ENCODE results near the gene TDRD3. TPM values are rescaled to one million over a fixed set of nuclear protein-coding genes. Genes with fewer than 3 reads are reported as not detected.

TDRD3 gene
- total and polyA plus RNA-seq, 2 donors, result 18.5 to 26.3 TPM

DNA sequence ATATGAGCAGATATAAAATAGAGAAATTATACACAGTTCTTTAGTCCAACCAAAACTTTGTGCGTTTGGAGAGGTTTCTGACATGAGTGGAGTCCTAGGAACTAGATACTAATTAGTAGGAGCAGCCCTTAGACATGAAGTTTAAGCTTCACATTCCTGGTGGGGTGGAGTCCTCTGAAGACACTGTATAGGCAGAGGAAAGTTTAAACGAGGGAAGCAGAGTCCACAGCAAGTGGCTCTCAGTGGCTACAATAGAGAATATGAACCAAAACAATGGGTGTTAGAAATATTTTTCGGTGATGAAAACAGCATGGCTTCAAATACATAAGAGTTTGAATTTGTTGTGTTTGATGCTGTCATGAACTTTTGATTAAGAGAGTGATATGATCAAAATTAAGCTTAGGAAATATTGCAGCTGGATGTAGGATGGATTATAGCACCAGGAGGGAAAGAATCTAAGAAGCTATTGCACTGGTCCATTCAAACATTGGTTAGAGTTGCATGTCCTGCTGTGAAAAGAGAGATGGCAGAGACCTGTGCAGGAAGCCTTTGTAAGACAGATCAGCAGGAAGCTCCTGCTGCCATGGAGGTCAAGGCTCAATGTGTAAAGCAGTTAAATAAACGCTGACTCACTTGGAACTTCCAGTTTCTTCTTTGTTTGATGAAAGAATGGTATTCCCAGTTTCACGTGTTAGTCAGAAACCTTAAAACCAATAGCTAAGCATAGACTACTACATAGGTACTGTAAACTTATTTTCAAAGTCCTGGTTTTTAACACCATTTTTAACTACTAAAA is 175.2 kb downstream of the TDRD3 start:
- 85% methylated on average over 5 of the region's 5 CpGs for WGBS
- peaks cover 0 to 4% of the 10 kb centered on the region in 2 donors for H3K9me3 ChIP-seq (ENCODE audit: control insufficient read depth in 2 of 2, insufficient read depth in 1 of 2, low read length in 1 of 2)
- no peak for DNase-seq (ENCODE audit: low read depth in 6 of 9, low spot score in 9 of 9)
- no peaks in the 10 kb centered on the region for H3K36me3 ChIP-seq (ENCODE audit: control insufficient read depth in 2 of 2, insufficient read depth in 2 of 2, low read length in 1 of 2)
- no peak overlapping the region for H3K4me3 ChIP-seq (ENCODE audit: low read length in 2 of 2)
- H3K4me1 ChIP-seq (ENCODE audit: control insufficient read depth in 2 of 2, insufficient read depth in 2 of 2, low read length in 2 of 2), result no peaks in the 10 kb centered on the region
- H3K27ac ChIP-seq (ENCODE audit: low read depth in 1 of 2, low read length in 1 of 2), result no peak overlapping the region
- H3K27me3 ChIP-seq (ENCODE audit: control insufficient read depth in 2 of 2, insufficient read depth in 1 of 2, low read length in 1 of 2), result no peaks in the 10 kb centered on the region

DNA sequence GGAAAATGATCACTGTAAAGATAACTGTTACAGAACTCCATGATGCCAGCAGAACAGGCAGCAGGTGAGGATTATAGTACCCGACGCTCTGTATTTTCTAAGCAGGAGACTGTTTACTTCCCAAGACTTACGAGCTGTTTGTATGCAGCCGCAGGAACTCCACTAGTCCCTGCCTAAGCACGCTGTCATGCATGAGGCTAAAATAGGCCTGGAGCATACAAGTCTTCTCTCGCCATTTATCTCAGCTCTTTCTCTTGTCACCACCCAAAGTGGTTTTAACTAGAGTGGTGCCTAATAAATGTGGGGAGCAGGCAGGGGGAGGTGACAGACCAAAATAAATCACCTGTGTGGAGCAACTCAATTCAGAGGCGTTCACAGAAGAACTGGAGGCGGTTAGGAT is 175.8 kb downstream of the TDRD3 start:
- DNase-seq (ENCODE audit: low read depth in 6 of 9, low spot score in 9 of 9), result no peak
- Histone ChIP-seq H3K36me3 (ENCODE audit: control insufficient read depth in 2 of 2, insufficient read depth in 2 of 2, low read length in 1 of 2) (no peaks in the 10 kb centered on the region), H3K4me3 (ENCODE audit: low read length in 2 of 2) (no peak overlapping the region), H3K27ac (ENCODE audit: low read depth in 1 of 2, low read length in 1 of 2) (no peak overlapping the region), H3K27me3 (ENCODE audit: control insufficient read depth in 2 of 2, insufficient read depth in 1 of 2, low read length in 1 of 2) (no peaks in the 10 kb centered on the region), H3K9me3 (ENCODE audit: control insufficient read depth in 2 of 2, insufficient read depth in 1 of 2, low read length in 1 of 2) (peaks cover 0 to 4% of the 10 kb centered on the region in 2 donors), H3K4me1 (ENCODE audit: control insufficient read depth in 2 of 2, insufficient read depth in 2 of 2, low read length in 2 of 2) (no peaks in the 10 kb centered on the region)
- 98% methylated on average over 8 of the region's 8 CpGs for WGBS

DNA sequence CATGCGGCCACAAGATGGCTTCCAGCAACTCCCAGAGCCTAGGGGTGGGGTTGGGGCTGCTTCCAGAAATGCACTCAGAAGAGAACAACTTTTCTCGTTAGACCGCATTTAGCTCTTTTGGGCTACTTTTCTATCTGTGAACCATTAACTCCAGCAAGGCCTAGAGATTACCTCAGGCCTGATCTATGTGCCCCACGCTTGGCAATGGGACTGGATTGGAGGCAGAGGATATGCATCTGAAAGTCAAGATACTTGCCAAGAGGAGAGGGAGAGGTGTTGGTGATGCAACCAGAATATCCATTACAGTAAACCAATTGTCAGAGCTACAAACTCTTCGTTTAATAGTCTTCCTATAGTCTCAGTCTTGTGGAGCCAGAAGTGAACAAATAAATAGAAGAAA is 177.7 kb downstream of the TDRD3 start:
- Histone ChIP-seq H3K4me1 (ENCODE audit: control insufficient read depth in 2 of 2, insufficient read depth in 2 of 2, low read length in 2 of 2) (no peaks in the 10 kb centered on the region), H3K36me3 (ENCODE audit: control insufficient read depth in 2 of 2, insufficient read depth in 2 of 2, low read length in 1 of 2) (no peaks in the 10 kb centered on the region), H3K27ac (ENCODE audit: low read depth in 1 of 2, low read length in 1 of 2) (no peak overlapping the region), H3K9me3 (ENCODE audit: control insufficient read depth in 2 of 2, insufficient read depth in 1 of 2, low read length in 1 of 2) (peaks cover 0 to 4% of the 10 kb centered on the region in 2 donors), H3K4me3 (ENCODE audit: low read length in 2 of 2) (no peak overlapping the region), H3K27me3 (ENCODE audit: control insufficient read depth in 2 of 2, insufficient read depth in 1 of 2, low read length in 1 of 2) (no peaks in the 10 kb centered on the region)
- 96% methylated on average over 5 of the region's 5 CpGs for WGBS
- no peak for DNase-seq (ENCODE audit: low read depth in 6 of 9, low spot score in 9 of 9)

DNA sequence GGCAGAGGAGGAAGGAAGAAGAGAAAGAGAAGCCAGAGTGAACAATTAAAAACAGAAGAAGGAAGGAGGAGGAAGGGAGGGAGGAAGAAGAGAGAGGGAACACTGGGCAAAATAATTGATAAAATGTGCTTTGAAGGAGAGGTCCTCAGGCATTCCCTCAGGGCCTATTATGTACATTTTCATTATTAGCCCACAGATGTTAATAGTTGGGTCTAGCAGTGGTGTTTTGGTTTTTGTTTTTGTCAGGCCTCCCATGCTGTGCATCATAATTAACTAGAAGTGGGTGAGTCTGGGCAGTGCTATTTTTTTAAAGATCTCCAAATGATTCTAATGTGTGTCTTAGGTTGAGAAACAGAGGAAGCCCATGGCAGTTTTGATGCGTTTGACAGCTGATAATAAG is 178.1 kb downstream of the TDRD3 start:
- no peak for DNase-seq (ENCODE audit: low read depth in 6 of 9, low spot score in 9 of 9)
- 96% methylated on average over 1 of the region's 1 CpG for WGBS
- Histone ChIP-seq H3K27ac (ENCODE audit: low read depth in 1 of 2, low read length in 1 of 2) (no peak overlapping the region), H3K36me3 (ENCODE audit: control insufficient read depth in 2 of 2, insufficient read depth in 2 of 2, low read length in 1 of 2) (no peaks in the 10 kb centered on the region), H3K27me3 (ENCODE audit: control insufficient read depth in 2 of 2, insufficient read depth in 1 of 2, low read length in 1 of 2) (no peaks in the 10 kb centered on the region), H3K4me1 (ENCODE audit: control insufficient read depth in 2 of 2, insufficient read depth in 2 of 2, low read length in 2 of 2) (no peaks in the 10 kb centered on the region), H3K9me3 (ENCODE audit: control insufficient read depth in 2 of 2, insufficient read depth in 1 of 2, low read length in 1 of 2) (peaks cover 0 to 4% of the 10 kb centered on the region in 2 donors), H3K4me3 (ENCODE audit: low read length in 2 of 2) (no peak overlapping the region)

DNA sequence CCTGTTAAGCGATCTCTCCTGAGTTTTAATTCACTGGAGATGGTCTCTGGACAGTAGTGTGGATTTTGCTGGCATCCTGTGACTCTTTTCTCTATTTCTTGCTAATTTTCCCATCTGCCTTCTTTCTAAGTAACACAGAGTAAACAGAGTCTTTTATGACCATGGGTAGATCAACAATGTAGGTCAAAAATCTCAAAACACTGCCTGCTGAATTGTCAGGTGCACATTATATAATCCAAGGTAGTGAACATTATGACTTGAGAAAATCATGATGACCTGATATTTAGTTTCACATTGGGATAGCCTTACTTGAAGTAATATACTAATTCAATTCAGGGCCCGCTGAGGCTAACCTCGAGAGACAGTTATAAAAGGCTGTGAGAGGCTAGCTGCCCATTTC is 180.7 kb downstream of the TDRD3 start:
- Histone ChIP-seq H3K36me3 (ENCODE audit: control insufficient read depth in 2 of 2, insufficient read depth in 2 of 2, low read length in 1 of 2) (no peaks in the 10 kb centered on the region), H3K4me1 (ENCODE audit: control insufficient read depth in 2 of 2, insufficient read depth in 2 of 2, low read length in 2 of 2) (no peaks in the 10 kb centered on the region), H3K9me3 (ENCODE audit: control insufficient read depth in 2 of 2, insufficient read depth in 1 of 2, low read length in 1 of 2) (peaks cover 0 to 4% of the 10 kb centered on the region in 2 donors), H3K27me3 (ENCODE audit: control insufficient read depth in 2 of 2, insufficient read depth in 1 of 2, low read length in 1 of 2) (no peaks in the 10 kb centered on the region), H3K27ac (ENCODE audit: low read depth in 1 of 2, low read length in 1 of 2) (no peak overlapping the region), H3K4me3 (ENCODE audit: low read length in 2 of 2) (no peak overlapping the region)
- DNase-seq (ENCODE audit: low read depth in 6 of 9, low spot score in 9 of 9), result no peak
- 92% methylated on average over 3 of the region's 3 CpGs for WGBS

DNA sequence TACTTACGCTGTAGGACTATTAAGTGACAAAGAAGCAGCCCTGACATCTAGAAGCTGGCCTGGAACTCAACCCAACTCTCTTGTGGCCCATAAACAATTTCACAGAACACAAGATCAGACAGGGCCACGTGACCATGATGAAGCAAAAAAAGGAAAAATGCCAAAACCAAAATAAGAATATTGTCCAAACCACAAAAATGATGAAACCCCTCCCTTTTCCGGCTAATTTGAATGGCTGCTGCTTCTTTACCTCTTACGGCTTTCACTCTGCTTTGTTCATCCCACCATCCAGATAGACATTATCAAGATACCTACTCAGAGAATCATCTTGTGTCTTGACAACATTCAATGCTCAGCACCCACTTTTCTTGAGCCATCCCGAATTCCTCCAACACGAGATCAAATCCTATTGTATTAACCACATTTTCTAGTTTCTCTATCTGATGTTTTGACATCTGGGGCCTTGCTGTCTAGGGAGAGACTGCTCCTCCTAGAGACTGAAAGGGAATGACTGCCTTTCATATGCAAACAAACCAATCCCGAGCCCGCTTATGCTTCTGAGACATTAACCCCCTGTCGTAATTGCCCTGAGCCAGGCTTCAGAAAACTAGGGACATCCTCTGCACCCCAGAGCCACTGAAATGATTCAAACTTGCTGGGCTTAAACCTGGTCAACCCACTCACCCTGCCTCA is 186.3 kb downstream of the TDRD3 start:
- 85% methylated on average over 9 of the region's 9 CpGs for WGBS
- no peak for DNase-seq (ENCODE audit: low read depth in 6 of 9, low spot score in 9 of 9)
- H3K9me3 ChIP-seq (ENCODE audit: control insufficient read depth in 2 of 2, insufficient read depth in 1 of 2, low read length in 1 of 2), result peaks cover 0 to 8% of the 10 kb centered on the region in 2 donors
- H3K36me3 ChIP-seq (ENCODE audit: control insufficient read depth in 2 of 2, insufficient read depth in 2 of 2, low read length in 1 of 2), result no peaks in the 10 kb centered on the region
- H3K4me3 ChIP-seq (ENCODE audit: low read length in 2 of 2), result no peak overlapping the region
- no peaks in the 10 kb centered on the region for H3K27me3 ChIP-seq (ENCODE audit: control insufficient read depth in 2 of 2, insufficient read depth in 1 of 2, low read length in 1 of 2)
- no peak overlapping the region for H3K27ac ChIP-seq (ENCODE audit: low read depth in 1 of 2, low read length in 1 of 2)
- H3K4me1 ChIP-seq (ENCODE audit: control insufficient read depth in 2 of 2, insufficient read depth in 2 of 2, low read length in 2 of 2), result no peaks in the 10 kb centered on the region

DNA sequence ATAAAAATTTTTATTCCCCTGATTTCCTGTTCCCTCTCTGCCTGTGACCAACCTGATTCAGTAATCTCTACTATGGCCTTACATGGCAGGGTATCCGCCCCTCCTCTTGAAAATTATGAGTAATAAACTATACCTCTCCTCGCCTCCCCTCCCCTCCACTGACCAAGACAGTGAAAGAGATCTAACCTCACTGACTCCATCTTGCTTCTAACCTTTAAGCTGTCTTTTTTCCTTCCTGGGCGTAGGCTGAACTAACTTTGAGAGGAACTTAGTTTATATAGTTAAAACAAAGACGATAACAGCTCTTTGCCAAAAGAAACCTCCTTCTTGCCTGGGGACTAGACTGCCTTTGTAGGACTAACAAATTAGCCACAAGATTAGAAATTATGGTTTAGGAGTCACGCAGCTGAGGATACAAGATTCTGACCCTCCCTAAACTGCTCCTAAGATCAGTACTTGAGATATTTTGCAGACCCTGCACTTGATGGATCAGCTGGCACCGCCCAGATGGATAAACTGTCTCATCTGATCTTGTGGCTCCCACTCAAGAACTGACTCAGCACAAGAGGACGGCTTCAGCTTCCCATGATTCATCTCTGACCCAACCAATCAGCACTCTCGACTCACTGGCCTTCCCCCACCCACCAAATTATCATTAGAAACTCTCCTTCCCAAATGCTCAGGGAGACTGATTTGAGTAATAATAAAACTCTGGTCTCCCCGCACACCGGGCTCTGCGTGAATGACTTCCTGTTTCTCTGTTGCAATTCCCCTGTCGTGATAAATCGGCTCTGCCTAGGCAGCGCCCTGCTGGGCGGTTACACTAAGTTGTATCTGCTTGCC is 187.1 kb downstream of the TDRD3 start:
- no peak overlapping the region for H3K27ac ChIP-seq (ENCODE audit: low read depth in 1 of 2, low read length in 1 of 2)
- H3K9me3 ChIP-seq (ENCODE audit: control insufficient read depth in 2 of 2, insufficient read depth in 1 of 2, low read length in 1 of 2), result peaks cover 0 to 8% of the 10 kb centered on the region in 2 donors
- no peaks in the 10 kb centered on the region for H3K4me1 ChIP-seq (ENCODE audit: control insufficient read depth in 2 of 2, insufficient read depth in 2 of 2, low read length in 2 of 2)
- H3K27me3 ChIP-seq (ENCODE audit: control insufficient read depth in 2 of 2, insufficient read depth in 1 of 2, low read length in 1 of 2), result no peaks in the 10 kb centered on the region
- no peak overlapping the region for H3K4me3 ChIP-seq (ENCODE audit: low read length in 2 of 2)
- DNase-seq (ENCODE audit: low read depth in 6 of 9, low spot score in 9 of 9), result no peak
- WGBS, result 87% methylated on average over 15 of the region's 15 CpGs
- no peaks in the 10 kb centered on the region for H3K36me3 ChIP-seq (ENCODE audit: control insufficient read depth in 2 of 2, insufficient read depth in 2 of 2, low read length in 1 of 2)

DNA sequence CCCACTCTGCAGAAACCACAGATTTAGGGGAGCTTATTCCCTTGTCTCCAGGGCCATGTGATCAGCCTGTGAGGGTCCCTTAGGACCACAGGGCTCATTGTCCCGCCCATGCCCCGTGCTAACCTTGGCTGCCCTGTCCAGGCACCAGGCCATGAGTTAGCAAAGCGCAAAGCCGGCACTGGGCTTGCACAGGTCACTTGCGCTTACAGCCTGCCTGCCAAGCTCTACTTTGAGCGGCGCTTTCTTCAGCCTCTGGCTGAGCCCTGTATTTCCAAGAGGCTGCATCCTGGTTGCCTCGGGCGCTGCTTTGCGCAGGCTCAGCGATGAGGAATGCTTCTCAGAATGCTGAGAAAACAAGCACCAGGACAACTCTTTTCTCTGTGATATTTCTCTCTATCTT is 188.0 kb downstream of the TDRD3 start:
- Histone ChIP-seq H3K4me1 (ENCODE audit: control insufficient read depth in 2 of 2, insufficient read depth in 2 of 2, low read length in 2 of 2) (no peaks in the 10 kb centered on the region), H3K27ac (ENCODE audit: low read depth in 1 of 2, low read length in 1 of 2) (no peak overlapping the region), H3K9me3 (ENCODE audit: control insufficient read depth in 2 of 2, insufficient read depth in 1 of 2, low read length in 1 of 2) (peaks cover 0 to 8% of the 10 kb centered on the region in 2 donors), H3K27me3 (ENCODE audit: control insufficient read depth in 2 of 2, insufficient read depth in 1 of 2, low read length in 1 of 2) (no peaks in the 10 kb centered on the region), H3K36me3 (ENCODE audit: control insufficient read depth in 2 of 2, insufficient read depth in 2 of 2, low read length in 1 of 2) (no peaks in the 10 kb centered on the region), H3K4me3 (ENCODE audit: low read length in 2 of 2) (no peak overlapping the region)
- 88% methylated on average over 11 of the region's 11 CpGs for WGBS
- DNase-seq (ENCODE audit: low read depth in 6 of 9, low spot score in 9 of 9), result no peak
